ENCODE measurements around the gene ZCCHC3. TPM values are rescaled to one million over a fixed set of nuclear protein-coding genes. Genes with fewer than 3 reads are reported as not detected.

The ZCCHC3 gene
- total RNA-seq, 2 experiments from 2014 or later, result 27.4 to 28.2 TPM

- DNase-seq, result no peak
- H3K9me3 Mint-ChIP-seq (ENCODE audit: low read depth), result no peaks in the 10 kb centered on the region
- peaks cover 28% of the 10 kb centered on the region for H3K4me1 Mint-ChIP-seq
- peaks cover 13% of the 10 kb centered on the region for H3K36me3 Mint-ChIP-seq
- H3K27me3 Mint-ChIP-seq, result no peaks in the 10 kb centered on the region
- ATAC-seq, result no peak
- H3K27ac Mint-ChIP-seq, result no peak overlapping the region
- CTCF ChIA-PET, result interaction anchor here (1.6 to 1.8 kb wide), 2 partner anchors 28 to 32 kb away, joined by 4 read pairs; no protein-coding TSS in a partner anchor
- H3K4me3 Mint-ChIP-seq, result no peak overlapping the region
Observed at GRCh38 chr20:294602-295001, 2.8 kb upstream of the ZCCHC3 start.

GRCh38 chr20:295804-296203 lies 1.6 kb upstream of the ZCCHC3 start:
- CTCF ChIA-PET, result interaction anchor here (1.0 to 3.9 kb wide), 3 partner anchors 29 to 35 kb away, joined by 3 to 30 read pairs (median 12); partner anchors contain the start of gene SOX12
- DNase-seq (no peak), ATAC-seq (no peak)
- peaks cover 36% of the 10 kb centered on the region for H3K4me1 Mint-ChIP-seq
- H3K4me3 Mint-ChIP-seq, result peak overlapping the region; percentile 66
- no peaks in the 10 kb centered on the region for H3K9me3 Mint-ChIP-seq (ENCODE audit: low read depth)
- peak overlapping the region; percentile 70 for H3K27ac Mint-ChIP-seq
- H3K36me3 Mint-ChIP-seq, result peaks cover 19% of the 10 kb centered on the region
- no peaks in the 10 kb centered on the region for H3K27me3 Mint-ChIP-seq

GRCh38 chr20:297925-298775 lies 780 bp downstream of the ZCCHC3 start:
- Mint-ChIP-seq H3K27ac (peak overlapping the region; percentile 94), H3K4me1 (peaks cover 53% of the 10 kb centered on the region), H3K9me3 (ENCODE audit: low read depth) (no peaks in the 10 kb centered on the region), H3K4me3 (peak overlapping the region; percentile 93), H3K27me3 (no peaks in the 10 kb centered on the region), H3K36me3 (peaks cover 27% of the 10 kb centered on the region)
- ATAC-seq (peak; percentile 44), DNase-seq (peak; percentile 75)
- CTCF ChIA-PET, result interaction anchor here (1.1 to 3.9 kb wide), 6 partner anchors 21 to 66 kb away, joined by 3 to 30 read pairs (median 6); partner anchors contain the start of gene SOX12

GRCh38 chr20:298776-299391 lies 1.5 kb downstream of the ZCCHC3 start:
- H3K36me3 Mint-ChIP-seq, result peaks cover 27% of the 10 kb centered on the region
- DNase-seq (no peak), ATAC-seq (no peak)
- no peaks in the 10 kb centered on the region for H3K27me3 Mint-ChIP-seq
- CTCF ChIA-PET, result interaction anchor here (1.1 to 3.9 kb wide), 6 partner anchors 21 to 67 kb away, joined by 3 to 30 read pairs (median 6); partner anchors contain the start of gene SOX12
- H3K27ac Mint-ChIP-seq, result peak overlapping the region; percentile 94
- H3K4me1 Mint-ChIP-seq, result peaks cover 55% of the 10 kb centered on the region
- H3K4me3 Mint-ChIP-seq, result peak overlapping the region; percentile 93
- no peaks in the 10 kb centered on the region for H3K9me3 Mint-ChIP-seq (ENCODE audit: low read depth)

GRCh38 chr20:300345-300990 lies 3.1 kb downstream of the ZCCHC3 start:
- Mint-ChIP-seq H3K36me3 (peaks cover 27% of the 10 kb centered on the region), H3K27me3 (no peaks in the 10 kb centered on the region), H3K4me3 (peak overlapping the region; percentile 93), H3K4me1 (peaks cover 52% of the 10 kb centered on the region), H3K9me3 (ENCODE audit: low read depth) (no peaks in the 10 kb centered on the region), H3K27ac (no peak overlapping the region)
- CTCF ChIA-PET, result interaction anchor here (0.8 to 1.3 kb wide), 5 partner anchors 22 to 46 kb away, joined by 3 to 5 read pairs (median 3); no protein-coding TSS in a partner anchor
- ATAC-seq (no peak), DNase-seq (no peak)

GRCh38 chr20:301886-302848 lies 4.8 kb downstream of the ZCCHC3 start:
- H3K9me3 Mint-ChIP-seq (ENCODE audit: low read depth), result no peaks in the 10 kb centered on the region
- H3K27me3 Mint-ChIP-seq, result no peaks in the 10 kb centered on the region
- no peak overlapping the region for H3K4me3 Mint-ChIP-seq
- DNase-seq (no peak), ATAC-seq (no peak)
- H3K4me1 Mint-ChIP-seq, result peaks cover 42% of the 10 kb centered on the region
- H3K27ac Mint-ChIP-seq, result no peak overlapping the region
- CTCF ChIA-PET, result interaction anchor here (1.5 kb wide), 1 partner anchor 22 kb away, joined by 5 read pairs; no protein-coding TSS in a partner anchor
- peaks cover 27% of the 10 kb centered on the region for H3K36me3 Mint-ChIP-seq

- Mint-ChIP-seq H3K27me3 (no peaks in the 10 kb centered on the region), H3K27ac (no peak overlapping the region)
- CTCF ChIA-PET, result interaction anchor here (0.7 kb wide), 1 partner anchor 8 kb away, joined by 5 read pairs; no protein-coding TSS in a partner anchor
Observed at GRCh38 chr20:305745-306144, 8.4 kb downstream of the ZCCHC3 start.

GRCh38 chr20:308427-309038 lies 11.2 kb downstream of the ZCCHC3 start:
- Mint-ChIP-seq H3K9me3 (ENCODE audit: low read depth) (no peaks in the 10 kb centered on the region), H3K36me3 (no peaks in the 10 kb centered on the region), H3K4me3 (no peak overlapping the region), H3K27me3 (no peaks in the 10 kb centered on the region), H3K4me1 (peaks cover 16% of the 10 kb centered on the region), H3K27ac (no peak overlapping the region)
- DNase-seq, result no peak
- no peak for ATAC-seq
- CTCF ChIA-PET, result interaction anchor here (0.7 to 1.6 kb wide), 3 partner anchors 17 to 42 kb away, joined by 3 to 7 read pairs (median 3); partner anchors contain the start of gene SOX12

More at GRCh38 chr20:305745-306144, 8.4 kb downstream of the ZCCHC3 start:
- Mint-ChIP-seq H3K9me3 (ENCODE audit: low read depth) (no peaks in the 10 kb centered on the region), H3K36me3 (peaks cover 8% of the 10 kb centered on the region), H3K4me1 (peaks cover 31% of the 10 kb centered on the region), H3K4me3 (no peak overlapping the region)
- ATAC-seq (no peak), DNase-seq (no peak)

- ATAC-seq (no peak), DNase-seq (no peak)
- Mint-ChIP-seq H3K36me3 (no peaks in the 10 kb centered on the region), H3K9me3 (ENCODE audit: low read depth) (no peaks in the 10 kb centered on the region), H3K4me3 (no peak overlapping the region), H3K4me1 (peaks cover 19% of the 10 kb centered on the region), H3K27me3 (no peaks in the 10 kb centered on the region), H3K27ac (peak overlapping the region; percentile 3)
- CTCF ChIA-PET, result interaction anchor here (0.7 to 1.9 kb wide), 2 partner anchors 16 to 21 kb away, joined by 3 to 10 read pairs; partner anchors contain the start of gene SOX12
Observed at GRCh38 chr20:309306-309840, 12.0 kb downstream of the ZCCHC3 start.

- Mint-ChIP-seq H3K36me3 (no peaks in the 10 kb centered on the region), H3K9me3 (ENCODE audit: low read depth) (no peaks in the 10 kb centered on the region), H3K27me3 (no peaks in the 10 kb centered on the region), H3K4me3 (peak overlapping the region; percentile 52), H3K27ac (no peak overlapping the region), H3K4me1 (peaks cover 19% of the 10 kb centered on the region)
- DNase-seq (peak; percentile 90), ATAC-seq (peak; percentile 100)
- CTCF ChIA-PET, result interaction anchor here (0.6 to 1.9 kb wide), 2 partner anchors 14 to 20 kb away, joined by 3 to 10 read pairs; no protein-coding TSS in a partner anchor
Observed at GRCh38 chr20:309841-310644, 12.7 kb downstream of the ZCCHC3 start.

GRCh38 chr20:310645-311044 lies 13.3 kb downstream of the ZCCHC3 start:
- Mint-ChIP-seq H3K4me1 (peaks cover 19% of the 10 kb centered on the region), H3K36me3 (no peaks in the 10 kb centered on the region), H3K4me3 (peak overlapping the region; percentile 52), H3K27ac (no peak overlapping the region), H3K27me3 (no peaks in the 10 kb centered on the region), H3K9me3 (ENCODE audit: low read depth) (no peaks in the 10 kb centered on the region)
- CTCF ChIA-PET, result interaction anchor here (0.6 to 1.9 kb wide), 2 partner anchors 13 to 20 kb away, joined by 3 to 10 read pairs; no protein-coding TSS in a partner anchor
- DNase-seq (no peak), ATAC-seq (no peak)
